UCSD-AML1 (cell line): Measurements from ENCODE around the gene SHC4.
"Not testable (repeated sequence)": the region's sequence is repeated elsewhere in the genome, so short reads cannot be mapped to it uniquely, and the experiment has no call there.

ENCODE experiments used
- DNase-seq: peaks from one replicate; lab custom pipeline; 2025; ENCODE audit not compliant: unreplicated experiment; lab: John Stamatoyannopoulos, UW

The SHC4 gene

GRCh38 chr15:48854434-48854833 lies 109.3 kb downstream of the SHC4 start:
- DNase-seq: not testable (repeated sequence)

GRCh38 chr15:48851956-48852355 lies 111.8 kb downstream of the SHC4 start:
- no peak for DNase-seq

- DNase-seq: no peak
Measured at GRCh38 chr15:48850648-48851047, 113.1 kb downstream of the SHC4 start.

GRCh38 chr15:48845123-48845522 lies 118.6 kb downstream of the SHC4 start:
- no peak for DNase-seq

GRCh38 chr15:48842501-48842900 lies 121.2 kb downstream of the SHC4 start:
- no peak for DNase-seq

- no peak for DNase-seq
Measured at GRCh38 chr15:48834756-48835155, 129.0 kb downstream of the SHC4 start.

- DNase-seq: no peak
Measured at GRCh38 chr15:48833526-48834239, 130.0 kb downstream of the SHC4 start.

GRCh38 chr15:48832648-48833047 lies 131.1 kb downstream of the SHC4 start:
- no peak for DNase-seq

DNA sequence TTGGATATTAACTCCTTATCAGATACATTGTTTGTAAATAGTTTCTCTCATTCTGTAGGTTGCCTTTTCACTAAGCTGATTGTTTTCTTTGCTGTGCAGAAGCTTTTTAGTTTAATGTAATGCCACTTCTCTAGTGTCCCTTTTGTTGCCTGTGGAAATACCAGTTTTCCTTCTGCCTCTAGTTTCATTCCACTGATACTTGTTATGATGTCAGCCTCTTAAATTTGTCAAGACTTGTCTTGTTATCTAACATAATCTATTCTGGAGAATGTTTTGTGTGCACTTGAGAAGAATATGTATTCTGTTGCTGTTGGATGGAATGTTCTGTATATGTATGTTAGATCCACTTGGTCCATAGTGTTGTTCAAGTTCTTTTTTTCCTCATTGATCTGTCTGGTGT lies 134.8 kb downstream of the SHC4 start:
- no peak for DNase-seq

DNA sequence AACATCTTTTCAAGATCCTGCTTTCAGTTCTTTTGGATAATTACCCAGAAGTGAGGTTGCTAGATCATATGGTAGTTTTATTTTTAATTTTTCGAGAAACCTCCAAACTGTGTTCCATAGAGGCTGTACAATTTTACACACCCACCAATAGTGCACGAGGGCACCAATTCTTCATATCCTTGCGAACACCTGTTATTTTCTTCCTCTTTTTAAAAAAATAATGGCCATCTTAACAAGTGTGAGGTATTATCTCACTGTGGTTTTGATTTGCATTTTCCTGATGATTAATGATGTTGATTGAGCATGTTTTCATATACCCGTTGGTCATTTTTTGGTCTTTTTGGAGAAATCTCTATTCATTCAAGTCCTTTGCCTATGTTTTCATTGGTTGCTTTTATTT lies 135.2 kb downstream of the SHC4 start:
- DNase-seq: no peak

DNA sequence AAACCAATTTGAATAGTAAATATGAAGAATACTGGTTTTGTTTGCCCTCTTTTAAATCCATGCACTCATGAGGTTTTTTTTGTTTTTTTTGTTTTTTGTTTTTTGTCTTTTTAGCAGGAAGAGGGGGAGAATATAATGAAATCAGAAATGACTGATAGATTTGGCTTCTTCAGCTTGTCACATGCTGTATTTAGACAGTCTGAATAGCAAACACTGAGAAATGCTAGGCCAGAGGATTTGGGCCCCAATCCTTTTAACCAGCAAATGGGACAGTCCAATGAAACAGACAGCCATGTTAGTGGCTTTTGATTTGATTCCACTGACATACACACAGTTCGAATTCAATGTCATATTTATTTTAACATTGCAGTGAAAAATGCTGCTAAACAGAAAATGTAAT lies 138.6 kb downstream of the SHC4 start:
- no peak for DNase-seq

DNA sequence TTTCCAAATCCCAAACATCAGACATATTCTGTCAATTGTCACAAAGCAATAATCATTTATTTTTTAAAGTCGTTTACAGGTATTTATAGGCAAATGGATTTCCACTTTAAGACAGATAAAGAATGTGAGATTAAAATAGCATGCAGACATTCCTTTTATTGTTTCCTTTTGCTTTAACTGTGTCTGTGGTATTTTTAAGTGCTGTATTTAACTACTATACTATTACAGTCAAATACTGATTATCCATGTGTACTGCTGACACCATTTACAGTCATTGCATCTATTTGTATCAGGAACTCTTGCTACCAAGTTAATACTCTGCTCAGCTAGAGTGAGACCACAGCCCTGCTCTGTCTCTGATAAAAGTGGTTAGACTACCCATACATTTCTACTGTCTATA lies 140.0 kb downstream of the SHC4 start:
- no peak for DNase-seq

GRCh38 chr15:48823237-48823636 lies 140.5 kb downstream of the SHC4 start:
- no peak for DNase-seq

DNA sequence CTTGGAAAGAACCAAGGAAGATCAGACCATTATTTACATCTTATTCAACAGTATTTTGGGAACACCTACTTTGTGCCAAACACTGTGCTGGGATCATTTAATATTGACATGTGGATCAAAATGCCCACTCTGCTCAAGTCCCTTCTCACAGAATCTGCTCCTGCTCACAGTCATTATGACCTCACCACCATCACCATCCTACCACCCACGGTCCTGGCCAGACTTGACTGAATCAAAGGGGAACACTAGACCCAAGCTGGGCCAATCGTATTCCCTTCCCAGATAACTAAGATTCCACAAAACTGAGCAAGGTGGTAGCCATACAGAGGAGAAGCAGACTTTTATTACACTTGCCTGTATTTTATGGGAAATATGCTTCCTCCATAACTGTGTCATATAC lies 149.4 kb downstream of the SHC4 start:
- no peak for DNase-seq

GRCh38 chr15:48811325-48811958 lies 152.3 kb downstream of the SHC4 start:
- no peak for DNase-seq

DNA sequence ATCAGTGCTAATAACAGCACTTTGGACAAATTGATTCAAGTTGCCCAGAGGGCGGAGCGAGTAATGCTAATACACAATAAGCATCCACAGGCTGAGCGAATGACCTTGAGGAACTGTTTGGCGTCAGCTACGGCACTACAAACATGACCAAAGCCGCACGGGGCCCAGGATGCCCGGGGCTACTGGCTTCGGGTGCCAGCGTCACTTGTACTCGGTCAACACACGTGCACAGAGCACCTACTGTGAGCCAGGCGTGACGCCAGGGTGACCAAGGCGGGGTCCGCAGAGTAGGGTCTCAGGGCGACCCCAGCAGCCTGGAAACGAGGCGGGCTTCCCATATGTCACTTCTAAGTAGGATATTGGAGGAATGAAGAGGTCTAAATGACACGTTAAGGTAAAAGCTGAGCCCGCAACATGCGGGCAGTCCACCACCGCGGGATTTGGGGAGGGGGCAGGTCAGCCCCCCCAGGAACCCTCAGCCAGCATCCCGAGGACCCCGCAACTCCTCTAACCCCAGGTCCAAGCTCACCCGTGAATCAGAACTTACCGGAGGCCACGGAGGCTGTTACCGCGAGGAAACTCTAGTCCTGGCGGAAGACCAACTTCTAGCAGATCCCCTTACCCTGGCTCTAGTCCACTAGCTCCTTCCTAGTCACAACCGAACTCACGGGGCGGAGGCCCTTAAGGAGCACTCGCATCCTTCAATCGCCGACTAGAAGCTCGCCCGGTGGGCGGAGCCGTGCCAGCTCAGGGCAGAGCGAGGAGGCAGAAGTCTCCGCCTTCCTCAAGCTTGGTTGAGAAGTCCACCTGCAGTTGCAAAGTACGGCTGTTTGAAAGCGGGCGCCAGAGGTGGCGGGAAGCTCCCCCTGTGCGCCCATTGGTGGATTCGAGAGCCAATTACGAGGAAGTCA lies 153.1 kb downstream of the SHC4 start, which contains the start of gene CEP152:
TSS of gene CEP152 (minus strand) at position 656 of the 911 bp plus-strand sequence. CDS start 5,420 bp downstream, outside the sequence.
- peak; percentile 99 for DNase-seq

- DNase-seq: peak; percentile 16
Measured at GRCh38 chr15:48806151-48806550, 157.6 kb downstream of the SHC4 start.

DNA sequence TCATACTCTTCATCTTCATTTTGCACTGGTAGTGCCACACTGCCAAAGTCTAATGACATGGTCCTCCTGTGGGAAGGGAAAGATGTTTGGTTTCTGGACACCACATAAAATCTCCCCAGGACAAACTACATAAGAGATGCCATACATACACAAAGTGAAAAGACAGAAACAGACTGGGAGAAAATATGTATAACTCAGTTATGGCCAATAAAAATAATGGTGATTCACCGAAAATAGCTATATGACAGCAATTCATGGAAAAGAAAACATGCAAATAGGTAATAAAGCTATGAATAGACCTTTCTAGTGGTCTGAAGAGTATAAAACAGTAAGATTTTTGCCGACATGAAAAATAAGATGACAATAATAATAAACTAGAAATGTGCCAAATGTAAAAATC lies 158.1 kb downstream of the SHC4 start:
- DNase-seq: no peak

DNA sequence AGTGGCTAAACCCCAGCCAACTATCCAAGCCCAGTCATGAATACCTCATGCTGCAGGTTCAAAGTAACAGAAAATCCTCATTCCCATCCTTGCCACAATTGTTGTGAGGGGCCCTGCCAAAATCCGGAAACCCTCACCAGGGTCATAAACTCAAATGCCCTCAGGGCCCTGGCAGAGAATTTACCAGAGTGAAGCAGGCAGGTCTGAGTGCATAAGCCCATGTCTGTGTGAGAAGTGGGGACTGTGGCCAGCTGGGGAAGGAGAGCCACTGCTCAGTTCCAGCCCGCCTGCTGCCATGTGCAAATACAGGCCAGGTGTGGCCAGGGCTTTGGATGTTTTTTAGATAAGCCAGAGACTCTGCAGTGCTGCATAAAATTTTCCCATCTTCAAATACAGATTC lies 159.8 kb downstream of the SHC4 start:
- DNase-seq: no peak

- no peak for DNase-seq
Measured at GRCh38 chr15:48802867-48803266, 160.9 kb downstream of the SHC4 start.

DNA sequence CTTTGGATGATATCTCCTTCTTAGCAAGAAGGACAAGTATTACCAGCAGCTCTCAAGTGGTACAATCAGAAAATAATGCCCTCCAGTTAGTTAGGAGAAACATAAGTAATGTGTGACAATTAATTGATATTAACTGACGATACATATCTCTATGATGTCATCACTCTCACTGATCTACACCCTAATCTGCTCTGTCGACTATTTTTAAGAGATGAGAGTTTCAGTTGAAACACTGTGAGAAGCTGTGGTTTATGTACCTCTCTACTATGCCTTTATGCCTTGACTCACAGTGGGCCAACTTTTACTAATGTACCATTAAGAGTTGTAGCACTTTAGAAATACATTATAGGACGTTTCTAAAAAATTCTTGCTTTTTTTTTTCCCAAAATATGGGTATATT lies 161.5 kb downstream of the SHC4 start:
- no peak for DNase-seq
